Upper lobe of left lung (tissue), 6 donors: ENCODE measurements around the gene S100A9. TPM values are rescaled to one million over a fixed set of nuclear protein-coding genes. Genes with fewer than 3 reads are reported as not detected.
"Not testable (repeated sequence)": the region's sequence is repeated elsewhere in the genome, so short reads cannot be mapped to it uniquely, and the experiment has no call there.

Experiments
- ATAC-seq, 2 donors: fragments of 200-7000 bp; cut with Tn5 transposase; one replicate each; pipeline ENCODE4 v1.9.1; 2022; ENCODE audit warnings: mild to moderate bottlenecking in 2 of 2, moderate library complexity in 2 of 2; ENCODE audit not compliant: low FRiP score in 2 of 2
- DNase-seq, 2 donors: peaks; one replicate each; pipeline ENCODE4 v3.0.0-alpha.2; 2019 to 2020
- H3K27ac ChIP-seq, 4 donors: fragments of 200-600 bp; sonication (generic); one replicate each; pipeline ENCODE4 v1.5.1; 2016 to 2019
- H3K27me3 ChIP-seq, 4 donors: fragments of 200-600 bp; sonication (generic); one replicate each; pipeline ENCODE4 v1.5.1; 2017 to 2019
- H3K36me3 ChIP-seq, 4 donors: fragments of 200-600 bp; sonication (generic); one replicate each; pipeline ENCODE4 v1.5.1; 2016 to 2019
- H3K4me1 ChIP-seq, 4 donors: fragments of 200-600 bp; sonication (generic); one replicate each; pipeline ENCODE4 v1.5.1; 2018 to 2019
- H3K4me3 ChIP-seq, 4 donors: fragments of 200-600 bp; sonication (generic); one replicate each; pipeline ENCODE4 v1.5.1; 2017 to 2019; ENCODE audit warnings: mild to moderate bottlenecking in 2 of 4, moderate library complexity in 1 of 4
- H3K9me3 ChIP-seq, 4 donors: fragments of 200-600 bp; sonication (generic); one replicate each; pipeline ENCODE4 v1.5.1; 2018 to 2019
- CTCF ChIP-seq, 6 experiments: fragments of 450-650 bp in 4 of 6; fragments of 200-600 bp in 2 of 6; sonication (generic) in 2 of 6; IDR thresholded peaks; one replicate each; pipeline ENCODE4 v1.5.1; 2016 to 2019; ENCODE audit warnings: antibody characterized with exemption in 6 of 6
- EP300 ChIP-seq, 4 donors: sonication (generic); formaldehyde crosslinking; IDR thresholded peaks; one replicate each; pipeline ENCODE4 v1.5.1; 2017; ENCODE audit warnings: antibody characterized with exemption in 4 of 4, control low read depth in 2 of 4
- POLR2A ChIP-seq, 4 donors: fragments of 450-650 bp; IDR thresholded peaks; one replicate each; pipeline ENCODE4 v1.5.1; 2016 to 2017; ENCODE audit warnings: antibody characterized with exemption in 4 of 4, mild to moderate bottlenecking in 2 of 4
- POLR2AphosphoS5 ChIP-seq, 2 donors: sonication (generic); formaldehyde crosslinking; IDR thresholded peaks; one replicate each; pipeline ENCODE4 v1.5.1; 2017; ENCODE audit warnings: antibody characterized with exemption in 2 of 2
- WGBS, 2 donors: methylation state at CpG; one replicate each; pipeline ENCODE4 v1.1.5; 2017 to 2018; 5-methylcytosine and 5-hydroxymethylcytosine counted together
- total RNA-seq, 6 donors: library from RNA; depleted of rRNA in 4 of 6; stranded (reverse); fragments of >200 nt in 4 of 6; gene quantifications; one replicate each; pipeline versions ENCODE4 v1.1.0 to v1.2.1, GENCODE V29; 2016 to 2021
- donor health status: DM: no; HTN: no; CAD: no; lungs with moderate emphysema.
- donor health status: DM: no; HTN: yes; CAD: no; lungs with severe emphysema.

S100A9 gene
- total RNA-seq, 6 donors from 2014 or later: 133 to 1,125 (median 606) TPM

GRCh38 chr1:153313288-153313687, 44.4 kb upstream of the S100A9 start:
- no peak overlapping the region for H3K27ac ChIP-seq
- WGBS, 2 donors: 89 to 97% methylated on average over 2 of the region's 2 CpGs
- no peaks in the 10 kb centered on the region for H3K4me1 ChIP-seq
- no peaks in the 10 kb centered on the region for H3K9me3 ChIP-seq
- H3K4me3 ChIP-seq: no peak overlapping the region
- TF ChIP-seq EP300 (IDR thresholded peaks at IDR 0.05): no peak
- no peak for TF ChIP-seq POLR2A (IDR thresholded peaks at IDR 0.05)
- no peak for TF ChIP-seq POLR2AphosphoS5 (IDR thresholded peaks at IDR 0.05)
- no peak for TF ChIP-seq CTCF (IDR thresholded peaks at IDR 0.05)
- no peaks in the 10 kb centered on the region for H3K27me3 ChIP-seq
- DNase-seq: no peak
- H3K36me3 ChIP-seq: no peaks in the 10 kb centered on the region
- ATAC-seq: no peak

- not testable (repeated sequence) for H3K4me3 ChIP-seq, H3K4me1 ChIP-seq, DNase-seq, H3K9me3 ChIP-seq, H3K36me3 ChIP-seq, H3K27me3 ChIP-seq, H3K27ac ChIP-seq, ATAC-seq
Measured at GRCh38 chr1:153314388-153314787, 43.3 kb upstream of the S100A9 start.

GRCh38 chr1:153316013-153316412, 41.6 kb upstream of the S100A9 start:
- not testable (repeated sequence) for H3K36me3 ChIP-seq, H3K4me1 ChIP-seq, ATAC-seq, DNase-seq, H3K4me3 ChIP-seq, H3K9me3 ChIP-seq, H3K27ac ChIP-seq, H3K27me3 ChIP-seq

- WGBS, 2 donors: 89 to 92% methylated on average over 7 of the region's 7 CpGs
- ATAC-seq: not testable (repeated sequence)
Measured at GRCh38 chr1:153318145-153318544, 39.5 kb upstream of the S100A9 start.

GRCh38 chr1:153322568-153322967, 35.1 kb upstream of the S100A9 start:
- Histone ChIP-seq H3K27me3 (no peaks in the 10 kb centered on the region), H3K36me3 (no peaks in the 10 kb centered on the region), H3K4me1 (no peaks in the 10 kb centered on the region), H3K4me3 (no peak overlapping the region), H3K9me3 (peaks cover 0 to 12% (median 7%) of the 10 kb centered on the region in 4 donors), H3K27ac (no peak overlapping the region)
- WGBS, 2 donors: 35 to 38% methylated on average over 1 of the region's 1 CpG
- TF ChIP-seq EP300 (IDR thresholded peaks at IDR 0.05) (no peak), POLR2A (IDR thresholded peaks at IDR 0.05) (no peak), CTCF (IDR thresholded peaks at IDR 0.05) (no peak), POLR2AphosphoS5 (IDR thresholded peaks at IDR 0.05) (no peak)
- DNase-seq (no peak), ATAC-seq (no peak)

More at GRCh38 chr1:153318145-153318544, 39.5 kb upstream of the S100A9 start:
- not testable (repeated sequence) for H3K9me3 ChIP-seq, H3K27ac ChIP-seq, H3K4me3 ChIP-seq, DNase-seq, H3K27me3 ChIP-seq, H3K36me3 ChIP-seq, H3K4me1 ChIP-seq

GRCh38 chr1:153324912-153325311, 32.7 kb upstream of the S100A9 start:
- ATAC-seq: no peak
- no peak for TF ChIP-seq POLR2AphosphoS5 (IDR thresholded peaks at IDR 0.05)
- TF ChIP-seq CTCF (IDR thresholded peaks at IDR 0.05): no peak
- no peak for TF ChIP-seq EP300 (IDR thresholded peaks at IDR 0.05)
- TF ChIP-seq POLR2A (IDR thresholded peaks at IDR 0.05): no peak
- peaks cover 0 to 12% (median 8%) of the 10 kb centered on the region in 4 donors for H3K9me3 ChIP-seq

More at GRCh38 chr1:153324912-153325311, 32.7 kb upstream of the S100A9 start:
- DNase-seq: no peak
- H3K4me3 ChIP-seq: no peak overlapping the region
- H3K4me1 ChIP-seq: no peaks in the 10 kb centered on the region
- H3K27me3 ChIP-seq: no peaks in the 10 kb centered on the region
- no peak overlapping the region for H3K27ac ChIP-seq
- no peaks in the 10 kb centered on the region for H3K36me3 ChIP-seq
